Germinal center (tissue), 1 donor: ENCODE results near the gene DDX47.
A peak's percentile ranks its signal among the peaks of the same experiment; 100 is the strongest.
"Not testable (repeated sequence)": the region's sequence is repeated elsewhere in the genome, so short reads cannot be mapped to it uniquely, and the experiment has no call there.

ENCODE experiments used
- DNase-seq: peaks from one replicate; pipeline ENCODE4 v3.0.0; 2012; ENCODE audit warnings: mixed read lengths, low spot score

DDX47 gene

GRCh38 chr12:12822886-12823285, 9.7 kb downstream of the DDX47 start:
- DNase-seq = no peak

- DNase-seq = no peak
Observed at GRCh38 chr12:12823300-12823699, 10.2 kb downstream of the DDX47 start.

DNA sequence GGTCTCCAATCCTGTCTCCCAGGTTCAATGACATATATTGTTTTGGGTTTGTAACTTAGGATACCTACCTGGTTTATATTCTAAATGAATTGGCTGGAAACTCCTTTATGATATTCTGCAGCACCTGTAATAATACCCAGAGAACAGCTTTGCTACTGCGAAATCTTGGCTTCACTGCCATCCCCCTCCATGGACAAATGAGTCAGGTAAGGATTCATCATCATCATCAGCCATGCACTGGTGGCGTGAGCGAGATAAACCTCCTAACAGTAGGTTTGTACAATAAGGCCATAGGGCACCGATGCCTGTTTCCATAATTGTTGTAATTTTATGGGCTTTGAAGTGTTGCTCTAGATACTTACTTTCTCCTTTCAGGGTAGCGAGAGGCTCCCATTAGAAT, 10.7 kb downstream of the DDX47 start:
- DNase-seq = no peak

- no peak for DNase-seq
Observed at GRCh38 chr12:12835378-12836146, 22.4 kb downstream of the DDX47 start.

DNA sequence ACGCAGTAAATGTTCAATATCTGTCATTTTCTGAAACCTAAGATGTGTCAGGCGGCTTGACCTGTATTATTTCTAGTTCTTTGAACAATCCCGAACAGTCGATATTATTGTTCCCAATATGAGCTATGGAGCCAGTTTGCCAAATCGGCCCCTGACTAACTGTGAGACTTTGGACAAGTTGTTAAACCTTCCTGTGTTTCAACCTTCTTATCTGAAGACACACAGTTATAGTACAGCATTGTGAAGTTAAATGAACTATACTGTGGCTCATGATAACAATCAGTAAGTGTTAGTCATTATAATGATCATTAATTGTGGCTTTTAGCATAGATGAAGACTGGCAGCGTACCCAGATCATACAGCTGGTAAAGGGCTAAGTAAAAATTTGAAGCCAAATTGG, 23.4 kb downstream of the DDX47 start:
- DNase-seq = no peak

GRCh38 chr12:12837025-12837812, 24.1 kb downstream of the DDX47 start:
- peak; percentile 61 for DNase-seq

DNA sequence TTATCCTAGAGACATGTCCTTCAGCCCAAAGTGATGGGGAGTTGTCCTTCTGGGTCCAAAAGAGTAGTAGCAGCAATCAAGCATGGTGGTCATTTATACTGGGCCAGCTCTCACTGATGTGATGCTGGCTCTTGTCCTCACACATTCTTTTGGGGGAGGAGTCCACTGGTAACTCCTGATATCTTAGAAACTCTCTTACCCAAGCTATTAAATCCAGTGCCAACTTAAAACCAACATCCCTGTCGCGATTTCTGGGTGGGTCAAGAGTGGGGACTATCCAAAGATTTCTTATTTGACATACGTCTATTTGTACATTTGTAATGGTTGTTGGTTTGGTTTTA, 24.6 kb downstream of the DDX47 start:
- no peak for DNase-seq

- no peak for DNase-seq
Observed at GRCh38 chr12:12839003-12839395, 25.9 kb downstream of the DDX47 start.

GRCh38 chr12:12839439-12839838, 26.3 kb downstream of the DDX47 start:
- DNase-seq = not testable (repeated sequence)

DNA sequence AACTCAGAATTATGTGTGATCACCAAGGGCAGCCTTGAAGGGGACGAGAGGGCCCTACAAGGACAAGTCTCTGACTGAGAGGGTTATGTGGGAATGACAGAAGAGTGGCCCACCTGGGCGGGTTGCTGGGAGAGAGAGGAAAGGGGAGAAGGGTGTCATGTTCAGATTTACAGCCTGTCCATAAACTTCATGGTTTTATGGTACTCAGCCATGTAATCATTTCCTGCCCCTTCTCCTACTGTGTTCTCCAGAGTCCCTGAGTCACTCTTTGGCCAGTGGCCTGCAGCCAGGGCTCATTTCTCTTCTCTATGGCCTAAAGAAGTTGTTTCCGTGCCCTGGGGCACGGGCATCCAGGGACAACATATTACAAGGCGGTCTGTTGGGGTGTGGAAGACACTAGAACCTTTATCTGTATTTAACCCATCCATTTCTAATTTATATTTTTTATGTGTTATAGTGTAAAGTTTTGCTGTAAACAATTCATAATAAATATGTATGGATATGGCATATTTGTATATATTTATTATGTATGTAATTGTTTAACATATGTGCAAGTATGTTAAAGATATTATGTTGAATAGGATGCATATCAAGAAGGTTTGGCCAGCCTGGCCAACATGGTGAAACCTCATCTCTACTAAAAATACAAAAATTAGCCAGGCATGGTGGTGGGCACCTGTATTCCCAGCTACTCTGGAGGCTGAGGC, 26.9 kb downstream of the DDX47 start:
- no peak for DNase-seq

GRCh38 chr12:12840580-12840899, 27.4 kb downstream of the DDX47 start:
- DNase-seq = no peak

GRCh38 chr12:12841428-12841827, 28.3 kb downstream of the DDX47 start:
- not testable (repeated sequence) for DNase-seq

GRCh38 chr12:12845794-12846243, 32.7 kb downstream of the DDX47 start:
- no peak for DNase-seq

DNA sequence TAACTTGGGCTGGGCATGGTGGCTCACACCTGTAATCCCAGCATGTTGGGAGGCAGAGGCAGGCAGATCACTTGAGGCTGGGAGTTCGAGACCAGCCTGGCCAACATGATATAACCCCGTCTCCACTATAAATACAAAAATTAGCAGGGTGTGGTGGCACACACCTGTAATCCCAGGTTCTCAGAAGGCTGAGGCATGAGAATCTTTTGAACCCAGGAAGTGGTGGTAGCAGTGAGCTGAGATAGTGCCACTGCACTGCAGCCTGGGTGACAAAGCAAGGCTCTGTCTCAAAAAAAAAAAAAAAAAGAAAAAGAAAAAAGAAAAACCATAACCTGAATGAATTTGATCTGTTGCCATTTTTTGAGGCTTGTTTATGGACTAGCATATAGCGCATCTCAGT, 33.6 kb downstream of the DDX47 start:
- not testable (repeated sequence) for DNase-seq

DNA sequence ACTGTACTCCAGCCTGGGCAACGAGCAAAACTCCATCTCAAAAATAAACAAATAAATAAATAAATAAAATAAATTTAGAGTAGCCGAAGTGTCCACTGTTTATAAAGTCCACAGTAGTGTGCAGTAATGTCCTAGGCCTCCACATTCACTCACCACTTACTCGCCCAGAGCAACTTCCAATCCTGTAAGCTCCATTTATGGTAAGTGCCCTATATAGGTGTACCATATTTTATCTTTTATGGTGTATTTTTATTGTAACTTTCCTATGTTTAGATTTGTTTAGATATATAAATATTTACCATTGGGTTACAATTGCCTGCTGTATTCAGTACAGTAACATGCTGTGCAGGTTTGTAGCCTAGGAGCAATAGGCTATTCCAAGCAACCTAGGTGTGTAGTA, 40.3 kb downstream of the DDX47 start:
- no peak for DNase-seq

DNA sequence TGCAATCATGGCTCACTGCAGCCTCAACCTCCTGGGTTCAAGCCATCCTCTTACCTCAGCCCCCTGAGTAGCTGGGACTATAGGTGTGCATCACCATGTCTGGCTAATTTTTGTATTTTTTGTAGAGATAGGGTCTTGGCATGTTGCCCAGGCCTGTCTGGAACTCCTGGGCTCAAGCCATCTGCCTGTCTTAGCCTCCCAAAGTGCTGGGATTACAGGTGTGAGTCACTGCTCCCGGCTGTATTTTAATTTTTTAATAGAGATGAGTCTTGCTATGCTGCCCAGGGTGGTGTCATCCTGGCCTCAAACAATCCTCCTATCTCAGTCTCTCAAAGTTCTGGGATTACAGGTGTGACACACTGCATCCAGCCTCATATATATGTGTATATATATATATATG, 46.5 kb downstream of the DDX47 start:
- DNase-seq = no peak

DNA sequence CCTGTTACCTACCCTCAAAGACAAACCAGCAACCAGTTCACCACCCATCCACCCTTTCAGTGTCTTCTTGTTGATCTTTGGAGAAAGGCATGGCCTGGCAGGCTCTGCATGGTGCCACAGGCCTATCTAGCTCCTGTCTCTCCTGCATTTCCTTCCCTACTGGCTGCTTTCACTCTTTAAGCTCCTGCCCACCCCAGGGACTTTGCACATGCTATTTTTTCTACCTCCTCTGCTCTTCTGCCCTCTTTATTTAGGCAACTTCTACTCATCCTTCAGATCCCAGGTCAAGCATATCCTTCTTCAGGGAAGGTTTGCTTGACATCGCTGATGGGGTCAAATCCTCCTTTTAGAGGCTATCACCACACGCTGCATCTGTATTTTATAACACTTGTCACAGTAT, 51.1 kb downstream of the DDX47 start:
- DNase-seq = no peak

DNA sequence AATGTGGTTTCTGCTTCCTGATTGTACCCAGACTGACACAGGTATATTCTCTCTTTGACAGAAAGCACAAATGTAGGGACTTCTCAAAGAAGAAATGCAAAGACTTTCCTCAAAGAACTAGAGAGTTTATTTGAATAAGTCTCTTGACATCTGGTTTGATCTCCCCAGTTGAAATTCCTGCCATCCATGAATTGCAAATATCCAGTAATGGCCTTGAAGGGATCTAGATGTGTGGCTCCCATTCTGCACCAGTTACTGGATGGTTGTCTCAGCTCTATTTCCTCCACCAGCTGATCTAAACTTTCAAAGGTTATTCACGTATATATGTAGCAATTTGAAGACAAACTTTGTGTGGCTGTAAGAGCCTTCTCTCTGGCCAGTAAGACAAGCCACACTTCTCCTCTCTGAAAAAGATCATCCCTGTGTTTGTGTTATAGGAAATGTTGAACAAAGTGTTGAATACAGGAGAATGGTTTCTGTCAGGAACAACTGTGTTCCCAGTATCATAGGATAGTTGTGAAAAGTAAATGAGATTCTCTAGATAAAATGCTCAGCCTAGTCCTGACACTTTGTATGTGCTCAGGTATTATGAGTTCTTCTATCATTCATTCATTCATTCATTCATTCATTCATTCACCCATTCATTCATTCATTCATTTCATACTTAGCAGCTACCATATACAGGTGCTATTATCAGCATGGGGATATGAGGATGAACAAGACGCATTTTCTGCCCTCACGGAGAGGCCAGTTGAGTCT, 55.5 kb downstream of the DDX47 start:
- no peak for DNase-seq

GRCh38 chr12:12870465-12870864, 57.3 kb downstream of the DDX47 start:
- DNase-seq = no peak

DNA sequence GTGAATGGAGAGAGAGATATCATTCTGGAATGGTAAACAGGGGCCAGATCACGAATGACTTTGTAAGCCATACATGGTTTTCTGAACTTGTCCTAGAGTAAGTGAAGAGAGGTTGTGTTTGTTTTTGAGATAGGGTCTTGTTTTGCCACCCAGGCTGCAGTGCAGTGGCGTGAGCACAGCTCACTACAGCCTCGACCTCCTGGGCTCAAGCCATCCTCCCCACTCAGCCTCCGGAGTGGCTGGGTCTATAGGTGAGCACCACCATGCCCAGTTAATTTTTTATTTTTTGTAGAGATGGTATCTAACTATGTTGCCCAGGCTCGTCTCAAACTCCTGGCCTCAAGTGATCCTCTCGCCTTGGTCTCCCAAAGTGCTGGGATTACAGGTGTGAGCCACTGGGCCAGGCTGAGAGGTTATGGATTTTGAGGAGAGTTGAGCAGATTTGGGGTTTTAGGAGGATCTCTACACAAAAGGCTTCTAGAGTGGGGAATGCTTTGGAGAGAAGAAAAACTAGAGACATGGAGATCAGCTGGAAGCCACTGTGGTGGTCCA, 58.5 kb downstream of the DDX47 start:
- DNase-seq = no peak

DNA sequence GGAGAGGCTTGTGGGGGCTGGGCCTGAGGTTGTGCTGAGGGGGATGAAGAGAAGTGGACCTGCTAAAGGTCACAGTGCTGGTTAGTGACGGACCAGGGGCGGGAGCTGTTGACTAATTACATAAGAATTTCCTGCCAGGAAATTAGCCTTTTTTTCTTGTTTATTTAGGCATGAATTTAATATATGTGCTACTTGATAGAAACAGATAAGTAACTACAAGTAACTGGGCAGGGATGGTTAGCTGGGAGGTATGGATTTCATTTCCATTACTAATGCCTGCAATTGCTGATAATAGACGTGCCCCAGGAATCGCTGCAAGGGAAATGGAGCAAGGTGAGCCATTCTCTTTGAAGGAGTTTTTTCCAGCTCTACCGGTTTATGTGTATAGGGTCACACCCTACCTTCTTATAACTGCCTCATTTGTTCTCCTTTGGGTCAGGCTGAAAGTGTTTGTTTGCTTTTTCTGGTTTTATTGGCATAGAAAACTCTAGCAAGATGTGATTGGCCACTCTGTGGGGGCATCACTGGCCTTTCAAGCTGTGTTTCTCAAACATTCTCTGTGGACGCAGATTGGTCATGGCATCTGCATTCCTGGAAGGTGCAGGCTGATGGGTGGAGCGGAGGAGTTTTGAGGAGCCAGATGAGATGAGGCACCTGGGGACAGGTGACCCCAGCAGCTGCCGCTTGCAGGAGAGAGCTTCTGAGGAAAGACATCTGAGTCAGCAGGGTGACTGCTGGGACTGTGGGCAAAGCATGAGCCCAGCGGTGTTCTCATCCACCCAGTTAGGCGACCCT, 59.2 kb downstream of the DDX47 start:
- no peak for DNase-seq
